ENCODE data around the gene RGS10.
"Not testable (repeated sequence)": the region's sequence is repeated elsewhere in the genome, so short reads cannot be mapped to it uniquely, and the experiment has no call there.

- TF ChIP-seq, protein P1, sequence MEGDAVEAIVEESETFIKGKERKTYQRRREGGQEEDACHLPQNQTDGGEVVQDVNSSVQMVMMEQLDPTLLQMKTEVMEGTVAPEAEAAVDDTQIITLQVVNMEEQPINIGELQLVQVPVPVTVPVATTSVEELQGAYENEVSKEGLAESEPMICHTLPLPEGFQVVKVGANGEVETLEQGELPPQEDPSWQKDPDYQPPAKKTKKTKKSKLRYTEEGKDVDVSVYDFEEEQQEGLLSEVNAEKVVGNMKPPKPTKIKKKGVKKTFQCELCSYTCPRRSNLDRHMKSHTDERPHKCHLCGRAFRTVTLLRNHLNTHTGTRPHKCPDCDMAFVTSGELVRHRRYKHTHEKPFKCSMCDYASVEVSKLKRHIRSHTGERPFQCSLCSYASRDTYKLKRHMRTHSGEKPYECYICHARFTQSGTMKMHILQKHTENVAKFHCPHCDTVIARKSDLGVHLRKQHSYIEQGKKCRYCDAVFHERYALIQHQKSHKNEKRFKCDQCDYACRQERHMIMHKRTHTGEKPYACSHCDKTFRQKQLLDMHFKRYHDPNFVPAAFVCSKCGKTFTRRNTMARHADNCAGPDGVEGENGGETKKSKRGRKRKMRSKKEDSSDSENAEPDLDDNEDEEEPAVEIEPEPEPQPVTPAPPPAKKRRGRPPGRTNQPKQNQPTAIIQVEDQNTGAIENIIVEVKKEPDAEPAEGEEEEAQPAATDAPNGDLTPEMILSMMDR (IDR thresholded peaks at IDR 0.05) = not testable (repeated sequence)
- TF ChIP-seq POLR2A, EP300 (IDR thresholded peaks at IDR 0.05): not testable (repeated sequence)
Observed at GRCh38 chr10:119559511-119559910, 17.0 kb upstream of the RGS10 start.

All from sigmoid colon (tissue), 4 donors.